Astrocyte (in vitro differentiated cells and primary cell): ENCODE measurements around the gene SUGCT. TPM values are rescaled to one million over a fixed set of nuclear protein-coding genes. Genes with fewer than 3 reads are reported as not detected.
"Not testable (repeated sequence)": the region's sequence is repeated elsewhere in the genome, so short reads cannot be mapped to it uniquely, and the experiment has no call there.

Experiments
- DNase-seq: peaks from one replicate; pipeline ENCODE4 v3.0.0-alpha.2; 2010; ENCODE audit warnings: low read depth
- FAIRE-seq: peaks from 2 replicates; lab custom pipeline; 2011; peaks lifted over from hg19 to GRCh38; lab: Jason Lieb, UNC
- H2AFZ ChIP-seq: 2 replicates; pipeline ENCODE4 v1.6.0; 2012; ENCODE audit warnings: low read depth, low read length, inconsistent platforms
- H3K27ac ChIP-seq: 2 replicates; pipeline ENCODE4 v1.5.1; 2011; ENCODE audit warnings: low read depth, low read length, inconsistent platforms
- H3K27me3 ChIP-seq: 2 replicates; pipeline ENCODE4 v1.6.0; 2011; ENCODE audit warnings: low read length, inconsistent platforms; ENCODE audit not compliant: insufficient read depth
- H3K36me3 ChIP-seq: 2 replicates; pipeline ENCODE4 v1.5.1; 2011; ENCODE audit warnings: low read length, inconsistent platforms; ENCODE audit not compliant: insufficient read depth
- H3K4me1 ChIP-seq: 2 replicates; pipeline ENCODE4 v1.5.1; 2011; ENCODE audit warnings: low read length, inconsistent platforms; ENCODE audit not compliant: insufficient read depth
- H3K4me2 ChIP-seq: 2 replicates; pipeline ENCODE4 v1.6.0; 2012; ENCODE audit warnings: low read length, inconsistent platforms
- H3K4me3 ChIP-seq: 2 replicates; pipeline ENCODE4 v1.5.1; 2011; ENCODE audit warnings: low read depth, mild to moderate bottlenecking, low read length, inconsistent platforms; ENCODE audit not compliant: insufficient read depth
- H3K79me2 ChIP-seq: 2 replicates; pipeline ENCODE4 v1.6.0; 2012; ENCODE audit warnings: mild to moderate bottlenecking, low read length, inconsistent platforms; ENCODE audit not compliant: insufficient read depth
- H3K9ac ChIP-seq: 2 replicates; pipeline ENCODE4 v1.6.0; 2012; ENCODE audit warnings: mild to moderate bottlenecking, low read length, inconsistent platforms
- H3K9me3 ChIP-seq: 2 replicates; pipeline ENCODE4 v1.5.1; 2012; ENCODE audit warnings: low read depth, mild to moderate bottlenecking, low read length, inconsistent platforms; ENCODE audit not compliant: insufficient read depth
- H4K20me1 ChIP-seq: 2 replicates; pipeline ENCODE4 v1.6.0; 2012; ENCODE audit warnings: low read length, inconsistent platforms; ENCODE audit not compliant: insufficient read depth
- H3K27ac Mint-ChIP-seq: one replicate; pipeline ENCODE4 v1.8.0; 2021; ENCODE audit warnings: mild to moderate bottlenecking, mixed read lengths; ENCODE audit not compliant: unreplicated experiment
- H3K27me3 Mint-ChIP-seq: one replicate; pipeline ENCODE4 v1.8.0; 2021; ENCODE audit warnings: low read depth, mixed read lengths; ENCODE audit not compliant: unreplicated experiment
- H3K36me3 Mint-ChIP-seq: one replicate; pipeline ENCODE4 v1.8.0; 2021; ENCODE audit warnings: low read depth, mixed read lengths; ENCODE audit not compliant: unreplicated experiment
- H3K4me1 Mint-ChIP-seq: one replicate; pipeline ENCODE4 v1.8.0; 2021; ENCODE audit warnings: low read depth, mixed read lengths; ENCODE audit not compliant: unreplicated experiment
- H3K4me3 Mint-ChIP-seq: one replicate; pipeline ENCODE4 v1.8.0; 2021; ENCODE audit warnings: mild to moderate bottlenecking, moderate library complexity, mixed read lengths; ENCODE audit not compliant: unreplicated experiment
- H3K9me3 Mint-ChIP-seq: one replicate; pipeline ENCODE4 v1.8.0; 2021; ENCODE audit warnings: mild to moderate bottlenecking, mixed read lengths; ENCODE audit not compliant: unreplicated experiment
- CTCF ChIP-seq: IDR thresholded peaks from 2 replicates; pipeline ENCODE4 v1.5.1; 2011; ENCODE audit warnings: low read depth, mild to moderate bottlenecking, inconsistent platforms, low read length, moderate library complexity; ENCODE audit not compliant: insufficient read depth
- EZH2 ChIP-seq: IDR thresholded peaks from 2 replicates; pipeline ENCODE4 v1.6.1; 2012; ENCODE audit warnings: mild to moderate bottlenecking, low read length, inconsistent platforms; ENCODE audit not compliant: insufficient read depth
- total RNA-seq: library from RNA; stranded (reverse); gene quantifications from 2 replicates; pipeline ENCODE4 v1.2.1, GENCODE V29; 2021

SUGCT gene
- total RNA-seq, 1 donor from 2014 or later: 15.5 TPM

- Histone ChIP-seq H3K9me3 (no peaks in the 10 kb centered on the region), H3K27me3 (no peaks in the 10 kb centered on the region), H3K79me2 (no peaks in the 10 kb centered on the region), H3K4me2 (no peak overlapping the region), H4K20me1 (no peaks in the 10 kb centered on the region), H3K27ac (peak overlapping the region; percentile 56), H2AFZ (no peak overlapping the region), H3K4me1 (peaks cover 4% of the 10 kb centered on the region), H3K36me3 (no peaks in the 10 kb centered on the region), H3K4me3 (no peak overlapping the region), H3K9ac (no peak overlapping the region)
- H3K36me3 Mint-ChIP-seq: peaks cover 2% of the 10 kb centered on the region
- TF ChIP-seq CTCF: no peak
- no peak for TF ChIP-seq EZH2
- peaks cover 22% of the 10 kb centered on the region for H3K4me1 Mint-ChIP-seq
- H3K9me3 Mint-ChIP-seq: peaks cover 4% of the 10 kb centered on the region
- peak; percentile 72 for FAIRE-seq
- H3K27me3 Mint-ChIP-seq: no peaks in the 10 kb centered on the region
- DNase-seq: peak; percentile 91
- H3K27ac Mint-ChIP-seq: peak overlapping the region; percentile 83
- H3K4me3 Mint-ChIP-seq: no peak overlapping the region
These were observed 76.6 kb downstream of the SUGCT start for GRCh38 chr7:40211276-40212003.

GRCh38 chr7:40213291-40213690 is 78.5 kb downstream of the SUGCT start:
- no peak for TF ChIP-seq EZH2
- no peak for TF ChIP-seq CTCF
- peaks cover 5% of the 10 kb centered on the region for H3K36me3 Mint-ChIP-seq
- no peak overlapping the region for H2AFZ ChIP-seq
- H3K9me3 Mint-ChIP-seq: peaks cover 4% of the 10 kb centered on the region
- H3K27ac ChIP-seq: peak overlapping the region; percentile 68
- H3K27me3 Mint-ChIP-seq: no peaks in the 10 kb centered on the region
- H3K4me1 ChIP-seq: peaks cover 4% of the 10 kb centered on the region
- DNase-seq (no peak), FAIRE-seq (no peak)
- H3K27me3 ChIP-seq: no peaks in the 10 kb centered on the region
- H3K9ac ChIP-seq: peak overlapping the region; percentile 20
- no peaks in the 10 kb centered on the region for H3K79me2 ChIP-seq
- no peaks in the 10 kb centered on the region for H3K36me3 ChIP-seq
- no peak overlapping the region for H3K4me2 ChIP-seq
- peak overlapping the region; percentile 84 for H3K27ac Mint-ChIP-seq
- no peaks in the 10 kb centered on the region for H3K9me3 ChIP-seq
- H3K4me3 ChIP-seq: no peak overlapping the region
- H3K4me1 Mint-ChIP-seq: peaks cover 21% of the 10 kb centered on the region
- no peak overlapping the region for H3K4me3 Mint-ChIP-seq
- H4K20me1 ChIP-seq: no peaks in the 10 kb centered on the region

GRCh38 chr7:40213856-40214255 is 79.1 kb downstream of the SUGCT start:
- DNase-seq (peak; percentile 86), FAIRE-seq (no peak)
- H3K27ac Mint-ChIP-seq: peak overlapping the region; percentile 84
- Histone ChIP-seq H3K36me3 (no peaks in the 10 kb centered on the region), H3K4me1 (peaks cover 4% of the 10 kb centered on the region), H3K4me3 (no peak overlapping the region), H3K27me3 (no peaks in the 10 kb centered on the region), H2AFZ (no peak overlapping the region), H3K27ac (peak overlapping the region; percentile 68), H3K79me2 (no peaks in the 10 kb centered on the region), H4K20me1 (no peaks in the 10 kb centered on the region), H3K4me2 (no peak overlapping the region), H3K9ac (peak overlapping the region; percentile 20), H3K9me3 (no peaks in the 10 kb centered on the region)
- no peaks in the 10 kb centered on the region for H3K27me3 Mint-ChIP-seq
- H3K4me1 Mint-ChIP-seq: peaks cover 21% of the 10 kb centered on the region
- no peak for TF ChIP-seq CTCF
- no peak for TF ChIP-seq EZH2
- H3K36me3 Mint-ChIP-seq: peaks cover 5% of the 10 kb centered on the region
- no peak overlapping the region for H3K4me3 Mint-ChIP-seq
- H3K9me3 Mint-ChIP-seq: peaks cover 4% of the 10 kb centered on the region

GRCh38 chr7:40218612-40219011 is 83.8 kb downstream of the SUGCT start:
- H4K20me1 ChIP-seq, H3K27ac Mint-ChIP-seq, H3K9ac ChIP-seq, H3K4me2 ChIP-seq, H3K27me3 ChIP-seq, H3K36me3 ChIP-seq, H2AFZ ChIP-seq, H3K4me3 Mint-ChIP-seq, H3K79me2 ChIP-seq, H3K27ac ChIP-seq, H3K9me3 Mint-ChIP-seq, DNase-seq, H3K27me3 Mint-ChIP-seq, H3K36me3 Mint-ChIP-seq, H3K4me3 ChIP-seq, H3K9me3 ChIP-seq, FAIRE-seq: not testable (repeated sequence)
- peaks cover 38% of the 10 kb centered on the region for H3K4me1 Mint-ChIP-seq
- peaks cover 38% of the 10 kb centered on the region for H3K4me1 ChIP-seq
